ENCODE data around the gene ADGRG1. TPM values are rescaled to one million over a fixed set of nuclear protein-coding genes. Genes with fewer than 3 reads are reported as not detected.

ADGRG1 gene
- total and polyA plus RNA-seq, 12 donors, result 1.8 to 69.9 (median 41.4) TPM

DNA sequence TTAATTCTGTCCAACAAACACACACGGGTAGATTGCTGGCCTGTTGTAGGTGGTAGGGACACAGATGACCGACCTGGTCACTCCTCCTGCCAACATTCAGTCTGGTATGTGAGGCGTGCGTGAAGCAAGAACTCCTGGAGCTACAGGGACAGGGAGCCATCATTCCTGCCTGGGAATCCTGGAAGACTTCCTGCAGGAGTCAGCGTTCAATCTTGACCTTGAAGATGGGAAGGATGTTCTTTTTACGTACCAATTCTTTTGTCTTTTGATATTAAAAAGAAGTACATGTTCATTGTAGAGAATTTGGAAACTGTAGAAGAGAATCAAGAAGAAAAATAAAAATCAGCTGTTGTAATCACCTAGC is 36.2 kb downstream of the ADGRG1 start:
- no peak for DNase-seq
- TF ChIP-seq, protein P1, sequence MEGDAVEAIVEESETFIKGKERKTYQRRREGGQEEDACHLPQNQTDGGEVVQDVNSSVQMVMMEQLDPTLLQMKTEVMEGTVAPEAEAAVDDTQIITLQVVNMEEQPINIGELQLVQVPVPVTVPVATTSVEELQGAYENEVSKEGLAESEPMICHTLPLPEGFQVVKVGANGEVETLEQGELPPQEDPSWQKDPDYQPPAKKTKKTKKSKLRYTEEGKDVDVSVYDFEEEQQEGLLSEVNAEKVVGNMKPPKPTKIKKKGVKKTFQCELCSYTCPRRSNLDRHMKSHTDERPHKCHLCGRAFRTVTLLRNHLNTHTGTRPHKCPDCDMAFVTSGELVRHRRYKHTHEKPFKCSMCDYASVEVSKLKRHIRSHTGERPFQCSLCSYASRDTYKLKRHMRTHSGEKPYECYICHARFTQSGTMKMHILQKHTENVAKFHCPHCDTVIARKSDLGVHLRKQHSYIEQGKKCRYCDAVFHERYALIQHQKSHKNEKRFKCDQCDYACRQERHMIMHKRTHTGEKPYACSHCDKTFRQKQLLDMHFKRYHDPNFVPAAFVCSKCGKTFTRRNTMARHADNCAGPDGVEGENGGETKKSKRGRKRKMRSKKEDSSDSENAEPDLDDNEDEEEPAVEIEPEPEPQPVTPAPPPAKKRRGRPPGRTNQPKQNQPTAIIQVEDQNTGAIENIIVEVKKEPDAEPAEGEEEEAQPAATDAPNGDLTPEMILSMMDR (IDR thresholded peaks at IDR 0.05), result no peak
- TF ChIP-seq POLR2A (IDR thresholded peaks at IDR 0.05), result no peak
- 85 to 91% (median 88%) methylated on average over 6 of the region's 6 CpGs for WGBS, 4 donors
- H3K27ac ChIP-seq, result no peak overlapping the region
- H3K36me3 ChIP-seq (replicated peaks in 1 of 2), result peaks cover 0 to 8% of the 10 kb centered on the region in 2 donors
- intact Hi-C loops (cut with DNase I), result no loop called here
- no peak overlapping the region for H3K4me3 ChIP-seq
- H3K4me1 ChIP-seq (replicated peaks in 1 of 2), result no peaks in the 10 kb centered on the region
- no peaks in the 10 kb centered on the region for H3K27me3 ChIP-seq
- no peaks in the 10 kb centered on the region for H3K9me3 ChIP-seq (replicated peaks in 1 of 3)

DNA sequence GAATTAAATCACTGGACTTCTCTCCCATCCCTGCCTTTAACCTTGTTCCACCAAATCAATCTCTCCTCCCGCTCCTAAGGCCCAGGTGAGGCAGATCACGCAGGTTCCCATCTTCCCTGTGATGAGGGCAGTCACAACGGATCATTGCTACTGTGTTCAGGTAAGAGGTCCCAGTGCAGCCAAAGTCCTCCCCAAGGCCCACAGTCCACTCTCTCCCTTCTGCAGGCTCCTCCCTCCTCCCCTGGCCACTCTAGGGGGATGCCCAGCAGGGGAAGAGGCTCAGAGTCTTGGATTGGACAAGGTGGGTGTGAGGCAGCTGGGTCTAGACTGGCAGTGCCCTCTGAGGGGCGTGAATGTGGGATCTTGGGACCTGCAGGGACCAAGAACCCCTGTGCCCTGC is 37.1 kb downstream of the ADGRG1 start:
- 65 to 91% (median 82%) methylated on average over 2 to 4 of the region's 4 CpGs for WGBS, 4 donors
- Histone ChIP-seq H3K9me3 (replicated peaks in 1 of 3) (no peaks in the 10 kb centered on the region), H3K4me1 (replicated peaks in 1 of 2) (no peaks in the 10 kb centered on the region), H3K36me3 (replicated peaks in 1 of 2) (peaks cover 0 to 8% of the 10 kb centered on the region in 2 donors), H3K4me3 (no peak overlapping the region), H3K27ac (no peak overlapping the region), H3K27me3 (no peaks in the 10 kb centered on the region)
- DNase-seq, result no peak
- no peak for TF ChIP-seq POLR2A (IDR thresholded peaks at IDR 0.05)
- TF ChIP-seq, protein P1 (IDR thresholded peaks at IDR 0.05), result no peak
- intact Hi-C loops (cut with DNase I), result no loop called here

DNA sequence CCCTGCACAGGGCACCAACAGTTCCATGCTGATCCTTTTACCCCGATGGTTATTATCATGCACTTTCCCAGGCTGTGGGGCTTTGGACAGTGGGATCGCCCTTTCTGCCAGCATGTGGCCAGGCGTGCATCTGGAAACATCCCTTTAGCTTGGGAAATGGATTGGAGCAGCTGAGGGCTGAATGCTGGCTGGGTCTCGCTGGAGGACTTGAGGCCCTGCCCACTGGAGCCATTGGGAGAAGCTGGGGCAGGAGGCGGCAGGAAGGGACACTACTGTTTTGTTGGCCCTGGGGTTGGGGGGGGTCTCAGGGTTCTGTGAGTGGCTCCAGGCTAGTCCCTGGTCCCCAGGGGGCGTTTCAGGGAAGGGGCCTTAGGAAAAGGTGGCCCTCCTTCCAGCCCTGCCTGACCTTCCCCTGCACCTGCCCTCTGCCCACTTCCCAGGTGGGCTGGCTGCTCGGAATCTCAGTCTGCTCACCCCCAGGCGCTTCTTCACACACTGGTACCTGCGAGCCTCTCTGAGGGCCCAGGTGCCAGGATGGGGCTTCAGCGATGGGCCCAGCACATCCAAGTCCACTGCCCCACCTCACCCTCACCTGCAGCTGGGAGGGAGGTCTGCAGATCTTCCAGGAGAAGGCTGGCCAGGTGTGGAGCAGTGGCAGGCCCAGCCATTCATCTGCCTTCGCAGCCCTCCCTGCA is 38.1 kb downstream of the ADGRG1 start:
- TF ChIP-seq, protein P1 (IDR thresholded peaks at IDR 0.05), result no peak
- no peak for TF ChIP-seq POLR2A (IDR thresholded peaks at IDR 0.05)
- peaks cover 0 to 8% of the 10 kb centered on the region in 2 donors for H3K36me3 ChIP-seq (replicated peaks in 1 of 2)
- no peak for DNase-seq
- H3K4me1 ChIP-seq (replicated peaks in 1 of 2), result no peaks in the 10 kb centered on the region
- WGBS, 4 donors, result 82 to 88% (median 87%) methylated on average over 5 to 11 of the region's 11 CpGs
- H3K9me3 ChIP-seq (replicated peaks in 1 of 3), result no peaks in the 10 kb centered on the region
- no peaks in the 10 kb centered on the region for H3K27me3 ChIP-seq
- H3K4me3 ChIP-seq, result no peak overlapping the region
- intact Hi-C loops (cut with DNase I), result no loop called here
- no peak overlapping the region for H3K27ac ChIP-seq

DNA sequence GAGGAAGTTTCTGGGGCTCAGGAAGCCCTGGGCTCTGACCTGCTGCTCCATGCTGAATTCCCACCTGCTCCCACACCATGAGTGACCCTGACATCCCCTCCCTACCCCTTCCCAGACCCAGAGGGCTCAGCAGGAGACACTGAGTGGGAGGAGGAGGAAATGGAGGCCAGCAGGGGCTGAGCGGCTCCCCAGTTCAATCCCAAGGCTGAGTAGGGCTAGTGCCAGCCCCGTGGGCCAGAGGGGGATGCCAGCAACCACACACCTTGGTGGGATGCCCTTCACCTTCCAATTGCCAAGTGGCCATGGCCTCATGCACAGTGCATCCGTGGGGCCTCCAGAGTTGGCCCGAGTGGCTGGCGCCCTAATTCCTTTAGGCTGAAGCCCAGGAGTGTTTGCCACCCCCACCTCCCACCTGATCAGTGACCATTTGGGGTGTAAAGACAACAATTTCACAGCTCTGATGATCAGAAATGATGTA is 38.7 kb downstream of the ADGRG1 start:
- Histone ChIP-seq H3K36me3 (replicated peaks in 1 of 2) (peaks cover 0 to 4% of the 10 kb centered on the region in 2 donors), H3K27me3 (no peaks in the 10 kb centered on the region), H3K4me3 (no peak overlapping the region), H3K4me1 (replicated peaks in 1 of 2) (no peaks in the 10 kb centered on the region), H3K27ac (no peak overlapping the region), H3K9me3 (replicated peaks in 1 of 3) (no peaks in the 10 kb centered on the region)
- no peak for TF ChIP-seq POLR2A (IDR thresholded peaks at IDR 0.05)
- TF ChIP-seq, protein P1 (IDR thresholded peaks at IDR 0.05), result no peak
- DNase-seq, result no peak
- intact Hi-C loops (cut with DNase I), result no loop called here
- WGBS, 4 donors, result 73 to 86% (median 73%) methylated on average over 1 to 5 of the region's 5 CpGs; no CpG with 5 or more reads in 1 of the 4 donors
